GM23338 (cell line): ENCODE measurements around the gene HLX. TPM values are rescaled to one million over a fixed set of nuclear protein-coding genes. Genes with fewer than 3 reads are reported as not detected.

Experiments
- ATAC-seq: fragments of 200-7000 bp; cut with Tn5 transposase; 3 replicates; pipeline ENCODE4 v1.9.1; 2020
- DNase-seq: peaks from one replicate; pipeline ENCODE4 v3.0.0-alpha.2; 2015; ENCODE audit warnings: low spot score
- H2AFZ ChIP-seq: fragments of 200-600 bp; sonication (generic); 2 replicates; pipeline ENCODE4 v1.8.0; 2016; ENCODE audit warnings: antibody characterized with exemption, mild to moderate bottlenecking, moderate library complexity
- H3F3A ChIP-seq: fragments of 200-600 bp; sonication (generic); replicated peaks from 2 replicates; pipeline ENCODE4 v1.8.0; 2017; ENCODE audit warnings: antibody characterized with exemption, mixed run types, low read depth
- H3K27ac ChIP-seq: fragments of 200-600 bp; sonication (generic); 2 replicates; pipeline ENCODE4 v1.6.1; 2016; ENCODE audit warnings: low read depth
- H3K27me3 ChIP-seq: fragments of 200-600 bp; sonication (generic); 2 replicates; pipeline ENCODE4 v1.8.0; 2016; ENCODE audit warnings: mild to moderate bottlenecking, mixed run types, moderate library complexity; ENCODE audit not compliant: insufficient read depth
- H3K36me3 ChIP-seq: fragments of 200-600 bp; sonication (generic); 2 replicates; pipeline ENCODE4 v1.8.0; 2016; ENCODE audit warnings: mild to moderate bottlenecking; ENCODE audit not compliant: insufficient read depth
- H3K4me1 ChIP-seq: fragments of 200-600 bp; sonication (generic); 2 replicates; pipeline ENCODE4 v1.8.0; 2016; ENCODE audit warnings: mild to moderate bottlenecking, moderate library complexity; ENCODE audit not compliant: insufficient read depth
- H3K4me2 ChIP-seq: fragments of 200-600 bp; sonication (generic); 2 replicates; pipeline ENCODE4 v1.7.1; 2017; ENCODE audit warnings: mixed run types
- H3K4me3 ChIP-seq: fragments of 200-600 bp; sonication (generic); 2 replicates; pipeline ENCODE4 v1.6.1; 2016; ENCODE audit warnings: mixed run types
- H3K79me2 ChIP-seq: fragments of 200-600 bp; sonication (generic); replicated peaks from 2 replicates; pipeline ENCODE4 v1.8.0; 2017; ENCODE audit warnings: mild to moderate bottlenecking; ENCODE audit not compliant: insufficient read depth
- H3K9me2 ChIP-seq: fragments of 200-600 bp; sonication (generic); 2 replicates; pipeline ENCODE4 v1.8.0; 2017; ENCODE audit not compliant: insufficient read depth
- H4K20me1 ChIP-seq: fragments of 200-600 bp; sonication (generic); replicated peaks from 2 replicates; pipeline ENCODE4 v1.8.0; 2017; ENCODE audit warnings: mild to moderate bottlenecking; ENCODE audit not compliant: insufficient read depth
- H3K27ac Mint-ChIP-seq: 2 replicates; pipeline ENCODE4 v1.8.0; 2020; ENCODE audit warnings: inconsistent platforms, mild to moderate bottlenecking, moderate library complexity, mixed read lengths
- H3K27me3 Mint-ChIP-seq: 3 replicates; pipeline ENCODE4 v1.8.0; 2022; ENCODE audit warnings: low read depth, mild to moderate bottlenecking, moderate library complexity, mixed read lengths, inconsistent platforms; ENCODE audit not compliant: insufficient read depth, poor library complexity
- H3K36me3 Mint-ChIP-seq: 3 replicates; pipeline ENCODE4 v1.8.0; 2021; ENCODE audit warnings: low read depth, mild to moderate bottlenecking, inconsistent platforms, moderate library complexity, mixed read lengths
- H3K4me1 Mint-ChIP-seq: 3 replicates; pipeline ENCODE4 v1.8.0; 2020; ENCODE audit warnings: mild to moderate bottlenecking, inconsistent platforms, mixed read lengths
- H3K4me3 Mint-ChIP-seq: 3 replicates; pipeline ENCODE4 v1.8.0; 2021; ENCODE audit warnings: moderate library complexity, mild to moderate bottlenecking, inconsistent platforms, mixed read lengths
- H3K9me3 Mint-ChIP-seq: 3 replicates; pipeline ENCODE4 v1.8.0; 2020; ENCODE audit warnings: moderate library complexity, mild to moderate bottlenecking, inconsistent platforms, mixed read lengths
- CREB1 ChIP-seq: fragments of 250-450 bp; sonication (Bioruptor Pico); IDR thresholded peaks from 2 replicates; pipeline ENCODE4 v1.5.0; 2020; ENCODE audit warnings: low read depth, mild to moderate bottlenecking, moderate library complexity
- EZH2 ChIP-seq: fragments of 200-600 bp; sonication (generic); IDR thresholded peaks from one replicate; pipeline ENCODE4 v1.8.0; 2017; ENCODE audit warnings: antibody characterized with exemption, mild to moderate bottlenecking, low read depth; ENCODE audit not compliant: unreplicated experiment
- JUNB ChIP-seq: IDR thresholded peaks from one replicate; pipeline ENCODE4 v1.6.1; 2016; ENCODE audit warnings: antibody characterized with exemption; ENCODE audit not compliant: unreplicated experiment
- NANOG ChIP-seq: IDR thresholded peaks from 2 replicates; pipeline ENCODE4 v1.6.1; 2016; ENCODE audit warnings: antibody characterized with exemption, borderline replicate concordance
- POLR2AphosphoS5 ChIP-seq: IDR thresholded peaks from 2 replicates; pipeline ENCODE4 v1.6.1; 2016; ENCODE audit warnings: antibody characterized with exemption, low read depth
- STAT1 ChIP-seq: IDR thresholded peaks from one replicate; pipeline ENCODE4 v1.6.1; 2016; ENCODE audit warnings: antibody characterized with exemption; ENCODE audit not compliant: unreplicated experiment
- ZNF331 ChIP-seq: fragments of 250-450 bp; sonication (Bioruptor Pico); IDR thresholded peaks from 2 replicates; pipeline ENCODE4 v1.5.0; 2020; ENCODE audit warnings: low read depth, mild to moderate bottlenecking, moderate library complexity
- polyA plus RNA-seq: library from polyadenylated mRNA; unstranded; fragments of >200 nt; fragmentation: Nextera tagmentation; extraction: Ambion mirVana; gene quantifications from 2 replicates; pipeline ENCODE4 v1.2.1, GENCODE V29; 2016
- total RNA-seq: library from RNA; depleted of rRNA; stranded (reverse); fragments of >200 nt; shearing (Covaris generic); gene quantifications from 2 replicates; pipeline ENCODE4 v1.2.3, GENCODE V29; 2014
- TF ChIP-seq, protein P1 (sequence below): fragments of 250-450 bp; sonication (Bioruptor Pico); IDR thresholded peaks from 2 replicates; pipeline ENCODE4 v1.5.0; 2020; ENCODE audit warnings: mild to moderate bottlenecking, moderate library complexity
- TF ChIP-seq, protein P2 (sequence below): IDR thresholded peaks from one replicate; pipeline ENCODE4 v1.6.1; 2018; ENCODE audit warnings: antibody characterized with exemption; ENCODE audit not compliant: unreplicated experiment

The HLX gene
- total and polyA plus RNA-seq, 2 experiments from 2014 or later: 0.07 TPM; not detected in 1

DNA sequence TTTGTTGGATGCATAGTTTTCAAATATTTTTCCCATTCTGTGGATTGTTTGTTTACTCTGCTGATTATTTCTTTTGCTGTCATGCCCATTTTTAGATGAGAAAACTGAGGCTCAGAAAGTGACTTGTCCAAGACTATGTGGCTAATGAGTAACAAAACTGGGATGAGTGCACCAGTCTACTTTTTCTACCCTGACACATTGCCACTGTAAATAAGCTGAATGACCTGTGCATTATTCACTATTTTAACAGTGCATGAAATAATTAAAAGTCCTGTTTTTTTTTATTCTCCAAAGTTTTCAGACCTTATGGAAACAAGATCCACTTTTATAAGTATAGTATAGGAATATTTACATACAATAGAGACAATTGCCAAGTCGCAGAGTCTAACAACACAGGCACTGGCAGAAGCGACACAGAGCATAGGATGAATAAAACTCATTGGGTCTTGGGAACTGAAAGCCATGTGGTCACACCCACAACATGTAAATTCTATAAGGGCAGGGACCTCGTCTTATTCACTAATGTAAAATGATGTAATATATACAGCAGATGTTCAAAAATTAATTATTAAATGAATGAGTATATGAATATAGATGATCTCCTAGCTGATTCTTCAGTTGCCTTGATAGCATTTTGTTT, 45.2 kb downstream of the HLX start (continued):
- TF ChIP-seq, protein P1, sequence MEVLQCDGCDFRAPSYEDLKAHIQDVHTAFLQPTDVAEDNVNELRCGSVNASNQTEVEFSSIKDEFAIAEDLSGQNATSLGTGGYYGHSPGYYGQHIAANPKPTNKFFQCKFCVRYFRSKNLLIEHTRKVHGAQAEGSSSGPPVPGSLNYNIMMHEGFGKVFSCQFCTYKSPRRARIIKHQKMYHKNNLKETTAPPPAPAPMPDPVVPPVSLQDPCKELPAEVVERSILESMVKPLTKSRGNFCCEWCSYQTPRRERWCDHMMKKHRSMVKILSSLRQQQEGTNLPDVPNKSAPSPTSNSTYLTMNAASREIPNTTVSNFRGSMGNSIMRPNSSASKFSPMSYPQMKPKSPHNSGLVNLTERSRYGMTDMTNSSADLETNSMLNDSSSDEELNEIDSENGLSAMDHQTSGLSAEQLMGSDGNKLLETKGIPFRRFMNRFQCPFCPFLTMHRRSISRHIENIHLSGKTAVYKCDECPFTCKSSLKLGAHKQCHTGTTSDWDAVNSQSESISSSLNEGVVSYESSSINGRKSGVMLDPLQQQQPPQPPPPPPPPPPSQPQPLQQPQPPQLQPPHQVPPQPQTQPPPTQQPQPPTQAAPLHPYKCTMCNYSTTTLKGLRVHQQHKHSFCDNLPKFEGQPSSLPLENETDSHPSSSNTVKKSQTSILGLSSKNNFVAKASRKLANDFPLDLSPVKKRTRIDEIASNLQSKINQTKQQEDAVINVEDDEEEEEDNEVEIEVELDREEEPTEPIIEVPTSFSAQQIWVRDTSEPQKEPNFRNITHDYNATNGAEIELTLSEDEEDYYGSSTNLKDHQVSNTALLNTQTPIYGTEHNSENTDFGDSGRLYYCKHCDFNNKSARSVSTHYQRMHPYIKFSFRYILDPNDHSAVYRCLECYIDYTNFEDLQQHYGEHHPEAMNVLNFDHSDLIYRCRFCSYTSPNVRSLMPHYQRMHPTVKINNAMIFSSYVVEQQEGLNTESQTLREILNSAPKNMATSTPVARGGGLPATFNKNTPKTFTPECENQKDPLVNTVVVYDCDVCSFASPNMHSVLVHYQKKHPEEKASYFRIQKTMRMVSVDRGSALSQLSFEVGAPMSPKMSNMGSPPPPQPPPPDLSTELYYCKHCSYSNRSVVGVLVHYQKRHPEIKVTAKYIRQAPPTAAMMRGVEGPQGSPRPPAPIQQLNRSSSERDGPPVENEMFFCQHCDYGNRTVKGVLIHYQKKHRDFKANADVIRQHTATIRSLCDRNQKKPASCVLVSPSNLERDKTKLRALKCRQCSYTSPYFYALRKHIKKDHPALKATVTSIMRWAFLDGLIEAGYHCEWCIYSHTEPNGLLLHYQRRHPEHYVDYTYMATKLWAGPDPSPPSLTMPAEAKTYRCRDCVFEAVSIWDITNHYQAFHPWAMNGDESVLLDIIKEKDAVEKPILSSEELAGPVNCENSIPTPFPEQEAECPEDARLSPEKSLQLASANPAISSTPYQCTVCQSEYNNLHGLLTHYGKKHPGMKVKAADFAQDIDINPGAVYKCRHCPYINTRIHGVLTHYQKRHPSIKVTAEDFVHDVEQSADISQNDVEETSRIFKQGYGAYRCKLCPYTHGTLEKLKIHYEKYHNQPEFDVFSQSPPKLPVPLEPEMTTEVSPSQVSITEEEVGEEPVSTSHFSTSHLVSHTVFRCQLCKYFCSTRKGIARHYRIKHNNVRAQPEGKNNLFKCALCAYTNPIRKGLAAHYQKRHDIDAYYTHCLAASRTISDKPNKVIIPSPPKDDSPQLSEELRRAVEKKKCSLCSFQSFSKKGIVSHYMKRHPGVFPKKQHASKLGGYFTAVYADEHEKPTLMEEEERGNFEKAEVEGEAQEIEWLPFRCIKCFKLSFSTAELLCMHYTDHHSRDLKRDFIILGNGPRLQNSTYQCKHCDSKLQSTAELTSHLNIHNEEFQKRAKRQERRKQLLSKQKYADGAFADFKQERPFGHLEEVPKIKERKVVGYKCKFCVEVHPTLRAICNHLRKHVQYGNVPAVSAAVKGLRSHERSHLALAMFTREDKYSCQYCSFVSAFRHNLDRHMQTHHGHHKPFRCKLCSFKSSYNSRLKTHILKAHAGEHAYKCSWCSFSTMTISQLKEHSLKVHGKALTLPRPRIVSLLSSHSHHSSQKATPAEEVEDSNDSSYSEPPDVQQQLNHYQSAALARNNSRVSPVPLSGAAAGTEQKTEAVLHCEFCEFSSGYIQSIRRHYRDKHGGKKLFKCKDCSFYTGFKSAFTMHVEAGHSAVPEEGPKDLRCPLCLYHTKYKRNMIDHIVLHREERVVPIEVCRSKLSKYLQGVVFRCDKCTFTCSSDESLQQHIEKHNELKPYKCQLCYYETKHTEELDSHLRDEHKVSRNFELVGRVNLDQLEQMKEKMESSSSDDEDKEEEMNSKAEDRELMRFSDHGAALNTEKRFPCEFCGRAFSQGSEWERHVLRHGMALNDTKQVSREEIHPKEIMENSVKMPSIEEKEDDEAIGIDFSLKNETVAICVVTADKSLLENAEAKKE (CRISPR knock-in tag): no peak
- TF ChIP-seq NANOG (no peak), JUNB (no peak), EZH2 (no peak)

DNA sequence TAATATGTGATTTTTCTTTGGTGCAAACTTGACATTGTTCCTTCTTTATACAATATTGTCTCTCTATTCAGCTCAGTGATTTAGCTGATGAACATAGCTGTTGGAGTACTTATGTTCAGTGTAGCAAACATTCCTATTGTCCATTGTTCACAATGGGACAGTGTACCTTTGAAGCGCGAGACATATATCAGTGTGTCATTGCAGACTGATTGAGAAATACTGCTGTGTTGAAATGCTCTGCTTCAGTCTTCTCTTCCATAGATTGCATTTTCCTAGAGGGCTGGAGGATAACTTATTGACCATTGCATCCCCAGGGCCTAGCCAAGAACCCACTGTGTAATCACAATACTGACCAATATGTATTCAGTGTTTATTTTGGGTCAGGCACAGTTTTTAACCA, 46.5 kb downstream of the HLX start:
- DNase-seq (no peak), ATAC-seq (no peak)
- Mint-ChIP-seq H3K9me3 (no peaks in the 10 kb centered on the region), H3K4me3 (no peak overlapping the region), H3K36me3 (no peaks in the 10 kb centered on the region), H3K27me3 (no peaks in the 10 kb centered on the region), H3K27ac (no peak overlapping the region), H3K4me1 (peaks cover 16% of the 10 kb centered on the region)
- no peaks in the 10 kb centered on the region for H3F3A ChIP-seq
- H3K79me2 ChIP-seq: no peaks in the 10 kb centered on the region
- no peak overlapping the region for H3K27ac ChIP-seq
- TF ChIP-seq NANOG: no peak
- no peak for TF ChIP-seq CREB1 (CRISPR knock-in tag)
- no peak for TF ChIP-seq ZNF331
- no peak for TF ChIP-seq STAT1
- TF ChIP-seq, protein P2, sequence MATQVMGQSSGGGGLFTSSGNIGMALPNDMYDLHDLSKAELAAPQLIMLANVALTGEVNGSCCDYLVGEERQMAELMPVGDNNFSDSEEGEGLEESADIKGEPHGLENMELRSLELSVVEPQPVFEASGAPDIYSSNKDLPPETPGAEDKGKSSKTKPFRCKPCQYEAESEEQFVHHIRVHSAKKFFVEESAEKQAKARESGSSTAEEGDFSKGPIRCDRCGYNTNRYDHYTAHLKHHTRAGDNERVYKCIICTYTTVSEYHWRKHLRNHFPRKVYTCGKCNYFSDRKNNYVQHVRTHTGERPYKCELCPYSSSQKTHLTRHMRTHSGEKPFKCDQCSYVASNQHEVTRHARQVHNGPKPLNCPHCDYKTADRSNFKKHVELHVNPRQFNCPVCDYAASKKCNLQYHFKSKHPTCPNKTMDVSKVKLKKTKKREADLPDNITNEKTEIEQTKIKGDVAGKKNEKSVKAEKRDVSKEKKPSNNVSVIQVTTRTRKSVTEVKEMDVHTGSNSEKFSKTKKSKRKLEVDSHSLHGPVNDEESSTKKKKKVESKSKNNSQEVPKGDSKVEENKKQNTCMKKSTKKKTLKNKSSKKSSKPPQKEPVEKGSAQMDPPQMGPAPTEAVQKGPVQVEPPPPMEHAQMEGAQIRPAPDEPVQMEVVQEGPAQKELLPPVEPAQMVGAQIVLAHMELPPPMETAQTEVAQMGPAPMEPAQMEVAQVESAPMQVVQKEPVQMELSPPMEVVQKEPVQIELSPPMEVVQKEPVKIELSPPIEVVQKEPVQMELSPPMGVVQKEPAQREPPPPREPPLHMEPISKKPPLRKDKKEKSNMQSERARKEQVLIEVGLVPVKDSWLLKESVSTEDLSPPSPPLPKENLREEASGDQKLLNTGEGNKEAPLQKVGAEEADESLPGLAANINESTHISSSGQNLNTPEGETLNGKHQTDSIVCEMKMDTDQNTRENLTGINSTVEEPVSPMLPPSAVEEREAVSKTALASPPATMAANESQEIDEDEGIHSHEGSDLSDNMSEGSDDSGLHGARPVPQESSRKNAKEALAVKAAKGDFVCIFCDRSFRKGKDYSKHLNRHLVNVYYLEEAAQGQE: no peak
- TF ChIP-seq POLR2AphosphoS5: no peak
- no peak for TF ChIP-seq JUNB
- H3K4me1 ChIP-seq: peaks cover 5% of the 10 kb centered on the region; the same call in 1 of the 2 replicates
- no peak overlapping the region for H3K4me3 ChIP-seq
- no peak overlapping the region for H3K4me2 ChIP-seq
- H3K9me2 ChIP-seq: 0 out of 2 replicates have a peak, but pooled peaks cover 8% of the 10 kb centered on the region
- no peaks in the 10 kb centered on the region for H4K20me1 ChIP-seq
- no peaks in the 10 kb centered on the region for H3K27me3 ChIP-seq
- no peak overlapping the region for H2AFZ ChIP-seq
- H3K36me3 ChIP-seq: no peaks in the 10 kb centered on the region
